Nephron progenitor cell (in vitro differentiated cells): ENCODE data around the gene BMP2.

Experiments
- DNase-seq: peaks from one replicate; pipeline ENCODE4 v3.0.0; 2021
- H3K27ac Mint-ChIP-seq: 2 replicates; pipeline ENCODE4 v1.8.0; 2021; ENCODE audit warnings: mild to moderate bottlenecking, moderate library complexity, mixed read lengths
- H3K27me3 Mint-ChIP-seq: 2 replicates; pipeline ENCODE4 v1.8.0; 2021; ENCODE audit warnings: mild to moderate bottlenecking, low read depth, mixed read lengths; ENCODE audit not compliant: poor library complexity
- H3K36me3 Mint-ChIP-seq: 2 replicates; pipeline ENCODE4 v1.8.0; 2021; ENCODE audit warnings: low read depth, mixed read lengths
- H3K4me1 Mint-ChIP-seq: 2 replicates; pipeline ENCODE4 v1.8.0; 2021; ENCODE audit warnings: mixed read lengths
- H3K4me3 Mint-ChIP-seq: 2 replicates; pipeline ENCODE4 v1.8.0; 2021; ENCODE audit warnings: mild to moderate bottlenecking, moderate library complexity, mixed read lengths
- H3K9me3 Mint-ChIP-seq: 2 replicates; pipeline ENCODE4 v1.8.0; 2021; ENCODE audit warnings: mild to moderate bottlenecking, moderate library complexity, mixed read lengths
- TF ChIP-seq, protein P1 (sequence below): fragments of 200-600 bp; sonication (generic); IDR thresholded peaks from 2 replicates; pipeline ENCODE4 v1.5.0; 2021; ENCODE audit warnings: antibody characterized with exemption

The BMP2 gene

DNA sequence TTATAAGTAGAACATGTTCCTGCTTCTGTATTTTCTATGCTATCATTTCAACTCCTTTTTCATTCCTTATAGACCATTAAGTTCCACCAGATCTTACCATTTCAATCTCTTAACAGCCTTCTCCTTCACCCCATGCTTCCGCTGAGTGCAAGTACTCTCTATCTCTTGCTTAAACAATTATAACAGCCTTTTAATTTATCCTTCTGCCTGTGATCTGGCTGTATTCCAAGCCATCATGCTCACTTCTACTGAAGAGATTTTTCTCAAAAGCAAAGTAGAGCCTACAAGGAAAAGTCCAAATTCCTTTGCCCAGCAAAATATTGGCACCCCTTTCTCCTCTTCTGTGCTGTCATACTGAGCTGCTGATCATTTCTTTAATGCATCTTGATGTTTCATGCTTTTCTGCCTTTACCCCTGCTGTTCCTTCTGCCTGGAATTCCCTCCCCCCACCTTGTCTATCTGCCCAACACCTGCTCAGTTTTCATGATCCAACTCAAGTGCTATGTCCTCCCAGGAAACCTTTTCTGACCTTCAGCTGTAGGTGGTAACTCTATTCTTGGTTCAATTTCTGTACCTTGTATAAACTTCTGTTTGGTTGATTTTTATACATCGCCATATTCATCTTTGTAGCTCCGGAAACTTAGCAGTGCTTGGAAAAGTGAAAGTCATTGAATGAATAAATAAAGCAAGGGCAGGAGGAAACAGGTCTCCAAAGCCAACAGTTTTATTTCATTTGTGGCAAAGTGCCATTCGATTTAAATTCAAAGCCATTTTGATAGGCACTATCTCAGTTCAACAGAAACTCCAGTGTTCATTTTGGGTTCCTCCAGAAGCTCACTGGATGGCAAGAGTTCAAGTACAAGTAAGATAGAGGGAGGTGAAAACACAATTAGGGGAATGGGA is 10.5 kb upstream of the BMP2 start:
- no peak overlapping the region for H3K4me3 Mint-ChIP-seq
- peaks cover 13% of the 10 kb centered on the region for H3K9me3 Mint-ChIP-seq
- no peaks in the 10 kb centered on the region for H3K4me1 Mint-ChIP-seq
- DNase-seq: no peak
- H3K27ac Mint-ChIP-seq: no peak overlapping the region
- peaks cover 7% of the 10 kb centered on the region for H3K36me3 Mint-ChIP-seq
- no peaks in the 10 kb centered on the region for H3K27me3 Mint-ChIP-seq
- TF ChIP-seq, protein P1, sequence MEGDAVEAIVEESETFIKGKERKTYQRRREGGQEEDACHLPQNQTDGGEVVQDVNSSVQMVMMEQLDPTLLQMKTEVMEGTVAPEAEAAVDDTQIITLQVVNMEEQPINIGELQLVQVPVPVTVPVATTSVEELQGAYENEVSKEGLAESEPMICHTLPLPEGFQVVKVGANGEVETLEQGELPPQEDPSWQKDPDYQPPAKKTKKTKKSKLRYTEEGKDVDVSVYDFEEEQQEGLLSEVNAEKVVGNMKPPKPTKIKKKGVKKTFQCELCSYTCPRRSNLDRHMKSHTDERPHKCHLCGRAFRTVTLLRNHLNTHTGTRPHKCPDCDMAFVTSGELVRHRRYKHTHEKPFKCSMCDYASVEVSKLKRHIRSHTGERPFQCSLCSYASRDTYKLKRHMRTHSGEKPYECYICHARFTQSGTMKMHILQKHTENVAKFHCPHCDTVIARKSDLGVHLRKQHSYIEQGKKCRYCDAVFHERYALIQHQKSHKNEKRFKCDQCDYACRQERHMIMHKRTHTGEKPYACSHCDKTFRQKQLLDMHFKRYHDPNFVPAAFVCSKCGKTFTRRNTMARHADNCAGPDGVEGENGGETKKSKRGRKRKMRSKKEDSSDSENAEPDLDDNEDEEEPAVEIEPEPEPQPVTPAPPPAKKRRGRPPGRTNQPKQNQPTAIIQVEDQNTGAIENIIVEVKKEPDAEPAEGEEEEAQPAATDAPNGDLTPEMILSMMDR: no peak

DNA sequence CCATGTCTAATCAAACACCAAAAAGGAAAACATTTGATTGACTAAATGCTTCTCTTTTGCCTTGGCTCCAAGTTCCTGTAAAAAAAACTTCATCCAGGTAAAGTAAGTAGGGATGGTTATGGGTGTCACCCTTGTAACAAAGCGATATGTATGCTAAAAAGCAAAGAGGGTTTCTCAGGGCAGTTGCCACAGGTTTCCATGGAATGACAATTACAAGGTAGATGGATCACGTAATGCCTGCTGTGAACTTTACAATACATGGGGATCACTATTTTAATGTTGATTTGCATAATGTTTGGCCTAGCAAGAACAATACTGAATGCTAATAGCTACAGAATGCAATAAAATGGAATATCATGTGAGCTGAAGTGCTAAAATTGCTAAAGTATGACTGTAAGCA is 2.9 kb upstream of the BMP2 start:
- Mint-ChIP-seq H3K36me3 (no peaks in the 10 kb centered on the region), H3K27me3 (peaks cover 13% of the 10 kb centered on the region), H3K4me1 (peaks cover 23% of the 10 kb centered on the region), H3K9me3 (no peaks in the 10 kb centered on the region), H3K27ac (no peak overlapping the region), H3K4me3 (no peak overlapping the region)
- TF ChIP-seq, protein P1: no peak
- DNase-seq: no peak

DNA sequence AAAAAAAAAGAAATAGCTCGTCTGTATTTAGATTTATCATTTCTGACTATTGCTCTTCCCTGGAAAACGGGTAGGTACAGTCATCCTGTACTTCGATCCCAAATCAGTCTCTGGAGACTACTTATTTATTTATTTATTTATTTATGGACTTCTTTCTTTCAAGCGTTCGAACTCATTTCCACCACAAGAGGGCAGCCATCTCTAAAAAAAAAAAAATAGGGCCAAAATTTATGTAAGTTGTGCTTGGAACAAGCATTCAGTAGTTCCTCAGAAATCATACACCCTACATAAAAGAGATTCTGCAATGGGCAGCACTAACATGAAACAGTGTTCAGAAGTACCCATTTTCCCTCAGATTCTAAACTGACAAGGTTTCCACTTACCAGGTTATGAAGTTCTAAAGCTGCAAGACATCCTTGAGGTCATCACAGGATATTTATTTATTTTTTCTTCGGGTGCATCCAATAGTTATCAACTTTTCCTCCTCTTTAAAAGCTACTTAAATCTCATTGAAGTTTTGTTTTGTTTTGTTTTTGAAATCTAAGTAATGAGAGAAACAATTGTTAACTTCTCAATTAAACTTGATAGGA is 1.9 kb upstream of the BMP2 start:
- H3K9me3 Mint-ChIP-seq: no peaks in the 10 kb centered on the region
- TF ChIP-seq, protein P1: peak; percentile 67
- H3K4me3 Mint-ChIP-seq: peak overlapping the region; percentile 32
- H3K27me3 Mint-ChIP-seq: peaks cover 14% of the 10 kb centered on the region
- no peak for DNase-seq
- H3K27ac Mint-ChIP-seq: no peak overlapping the region
- H3K36me3 Mint-ChIP-seq: no peaks in the 10 kb centered on the region
- H3K4me1 Mint-ChIP-seq: peaks cover 29% of the 10 kb centered on the region

DNA sequence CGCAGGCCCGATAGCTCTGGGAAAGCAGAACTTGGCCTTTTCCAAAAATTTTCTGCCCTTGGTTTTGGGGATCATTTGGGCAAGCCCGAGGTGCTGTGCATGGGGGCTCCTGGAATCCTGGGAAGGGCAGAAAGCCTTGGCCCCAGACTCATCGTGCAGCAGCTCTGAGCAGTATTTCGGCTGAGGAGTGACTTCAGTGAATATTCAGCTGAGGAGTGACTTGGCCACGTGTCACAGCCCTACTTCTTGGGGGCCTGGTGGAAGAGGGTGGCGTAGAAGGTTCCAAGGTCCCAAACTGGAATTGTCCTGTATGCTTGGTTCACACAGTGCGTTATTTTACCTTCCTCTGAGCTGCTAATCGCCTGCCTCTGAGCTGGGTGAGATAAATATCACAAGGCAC is 1.1 kb upstream of the BMP2 start:
- Mint-ChIP-seq H3K27ac (no peak overlapping the region), H3K36me3 (no peaks in the 10 kb centered on the region)
- TF ChIP-seq, protein P1: no peak

DNA sequence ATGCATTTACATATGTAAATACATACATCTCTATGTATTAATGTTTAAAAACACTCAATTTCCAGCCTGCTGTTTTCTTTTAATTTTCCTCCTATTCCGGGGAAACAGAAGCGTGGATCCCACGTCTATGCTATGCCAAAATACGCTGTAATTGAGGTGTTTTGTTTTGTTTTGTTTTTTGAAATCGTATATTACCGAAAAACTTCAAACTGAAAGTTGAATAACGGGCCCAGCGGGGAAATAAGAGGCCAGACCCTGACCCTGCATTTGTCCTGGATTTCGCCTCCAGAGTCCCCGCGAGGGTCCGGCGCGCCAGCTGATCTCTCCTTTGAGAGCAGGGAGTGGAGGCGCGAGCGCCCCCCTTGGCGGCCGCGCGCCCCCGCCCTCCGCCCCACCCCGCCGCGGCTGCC is 355 bp upstream of the BMP2 start:
- Mint-ChIP-seq H3K9me3 (no peaks in the 10 kb centered on the region), H3K27me3 (peaks cover 14% of the 10 kb centered on the region), H3K4me3 (peak overlapping the region; percentile 87), H3K36me3 (no peaks in the 10 kb centered on the region), H3K27ac (no peak overlapping the region), H3K4me1 (peaks cover 43% of the 10 kb centered on the region)
- TF ChIP-seq, protein P1: no peak
- DNase-seq: no peak

More for the DNA sequence above, 1.1 kb upstream of the BMP2 start:
- DNase-seq: no peak
- H3K4me1 Mint-ChIP-seq: peaks cover 38% of the 10 kb centered on the region
- peak overlapping the region; percentile 61 for H3K4me3 Mint-ChIP-seq
- H3K9me3 Mint-ChIP-seq: no peaks in the 10 kb centered on the region
- peaks cover 14% of the 10 kb centered on the region for H3K27me3 Mint-ChIP-seq
